Endothelial cell of umbilical vein (primary cell): ENCODE data around the gene SLCO2B1. TPM values are rescaled to one million over a fixed set of nuclear protein-coding genes. Genes with fewer than 3 reads are reported as not detected.

Experiments
- BruUV-seq: library from RNA; stranded (reverse); fragments of 400-500 nt; replicated peaks from 2 replicates; lab custom pipeline; 2021; lab: Mats Ljungman, UMichigan
- CTCF ChIA-PET: fragments of 300-600, 350-600 bp; sonication (Branson Sonifier 250); formaldehyde crosslinking; loops from one replicate; lab custom pipeline; 2021; ENCODE audit warnings: antibody characterized with exemption, inconsistent platforms; lab: Charles Lee
- POLR2A ChIA-PET: fragments of 300-600, 350-600 bp; sonication (Branson Sonifier 250); formaldehyde crosslinking; loops from one replicate; lab custom pipeline; 2021; ENCODE audit warnings: antibody characterized with exemption, inconsistent platforms; lab: Charles Lee
- DNase-seq: peaks from one replicate; pipeline ENCODE4 v3.0.0-alpha.2; 2011; ENCODE audit warnings: low read depth, low spot score
- FAIRE-seq: peaks from 2 replicates; lab custom pipeline; 2011; peaks lifted over from hg19 to GRCh38; lab: Jason Lieb, UNC
- H2AFZ ChIP-seq: 2 replicates; pipeline ENCODE4 v1.6.0; 2012; ENCODE audit warnings: low read depth, low read length, control low read depth, inconsistent platforms
- H3K27ac ChIP-seq: 2 replicates; pipeline ENCODE4 v1.5.1; 2011; ENCODE audit warnings: low read depth, mild to moderate bottlenecking, control low read depth, low read length, moderate library complexity; ENCODE audit not compliant: insufficient read depth
- H3K27me3 ChIP-seq, 2 experiments: 2 replicates each; pipeline versions ENCODE4 v1.6.0 to v1.6.1; 2011; ENCODE audit warnings: low read length in 2 of 2, mixed read lengths in 1 of 2; ENCODE audit not compliant: control insufficient read depth in 2 of 2, insufficient read depth in 2 of 2
- H3K36me3 ChIP-seq, 2 experiments: 2 replicates in 1 of 2; 3 replicates in 1 of 2; pipeline ENCODE4 v1.5.1; 2011; ENCODE audit warnings: low read length in 2 of 2, mild to moderate bottlenecking in 1 of 2, moderate library complexity in 1 of 2; ENCODE audit not compliant: control insufficient read depth in 2 of 2, insufficient read depth in 2 of 2; ENCODE audit errors: extremely low read depth in 1 of 2
- H3K4me1 ChIP-seq: 3 replicates; pipeline ENCODE4 v1.5.1; 2011; ENCODE audit warnings: mild to moderate bottlenecking, low read length; ENCODE audit not compliant: control insufficient read depth, insufficient read depth; ENCODE audit errors: extremely low read depth
- H3K4me2 ChIP-seq: 2 replicates; pipeline ENCODE4 v1.6.1; 2011; ENCODE audit warnings: low read length, control low read depth, mixed read lengths; ENCODE audit not compliant: insufficient read depth
- H3K4me3 ChIP-seq, 3 experiments: fragments of 200-600 bp in 1 of 3; sonication (generic), shearing (Covaris generic) in 1 of 3; replicated peaks in 1 of 3; 2 replicates each; pipeline ENCODE4 v1.5.1; 2011 to 2016; ENCODE audit warnings: control low read depth in 3 of 3, low read length in 3 of 3, mild to moderate bottlenecking in 2 of 3, inconsistent platforms in 1 of 3, low read depth in 1 of 3, moderate library complexity in 1 of 3; ENCODE audit not compliant: insufficient read depth in 1 of 3
- H3K79me2 ChIP-seq: 2 replicates; pipeline ENCODE4 v1.6.0; 2012; ENCODE audit warnings: low read length, inconsistent platforms; ENCODE audit not compliant: control insufficient read depth, insufficient read depth
- H3K9ac ChIP-seq: replicated peaks from 2 replicates; pipeline ENCODE3; 2011; ENCODE audit warnings: low read length, control low read depth; ENCODE audit not compliant: insufficient read depth; ENCODE audit errors: extremely low read depth
- H3K9me1 ChIP-seq: replicated peaks from 3 replicates; pipeline ENCODE4 v1.6.0; 2011; ENCODE audit warnings: mild to moderate bottlenecking, low read length; ENCODE audit not compliant: control insufficient read depth, insufficient read depth; ENCODE audit errors: extremely low read depth
- H3K9me3 ChIP-seq: replicated peaks from 2 replicates; pipeline ENCODE4 v1.5.1; 2012; ENCODE audit warnings: low read length, inconsistent platforms; ENCODE audit not compliant: control insufficient read depth, insufficient read depth
- H4K20me1 ChIP-seq: replicated peaks from 2 replicates; pipeline ENCODE3; 2011; ENCODE audit warnings: mild to moderate bottlenecking, low read length; ENCODE audit not compliant: control insufficient read depth, insufficient read depth; ENCODE audit errors: extremely low read depth
- EZH2 ChIP-seq: IDR thresholded peaks from 2 replicates; pipeline ENCODE4 v1.6.1; 2012; ENCODE audit warnings: borderline replicate concordance, low read depth, mild to moderate bottlenecking, moderate library complexity, low read length, inconsistent platforms; ENCODE audit not compliant: severe bottlenecking
- FOS ChIP-seq: IDR thresholded peaks from 2 replicates; pipeline ENCODE4 v1.6.1; 2011; ENCODE audit warnings: mild to moderate bottlenecking, low read length, moderate library complexity, borderline replicate concordance; ENCODE audit not compliant: insufficient read depth
- GATA2 ChIP-seq: IDR thresholded peaks from 2 replicates; pipeline ENCODE4 v1.7.0; 2011; ENCODE audit warnings: low read depth, mild to moderate bottlenecking, moderate library complexity, mixed read lengths, low read length; ENCODE audit not compliant: insufficient read length, insufficient read depth
- JUN ChIP-seq: IDR thresholded peaks from 2 replicates; pipeline ENCODE4 v1.6.1; 2011; ENCODE audit warnings: borderline replicate concordance, low read depth; ENCODE audit not compliant: insufficient read length, insufficient read depth
- MAX ChIP-seq: IDR thresholded peaks from 2 replicates; pipeline ENCODE4 v1.6.1; 2011; ENCODE audit not compliant: insufficient read depth, insufficient read length
- MYC ChIP-seq: IDR thresholded peaks from one replicate; pipeline ENCODE4 v1.6.1; 2011; ENCODE audit warnings: mild to moderate bottlenecking, low read depth, low read length
- POLR2A ChIP-seq: IDR thresholded peaks from 2 replicates; pipeline ENCODE4 v1.6.1; 2012; ENCODE audit warnings: low read depth, mild to moderate bottlenecking, control low read depth, low read length
- POLR2AphosphoS5 ChIP-seq: IDR thresholded peaks from 2 replicates; pipeline ENCODE4 v1.6.1; 2012; ENCODE audit warnings: low read depth, mild to moderate bottlenecking, control low read depth, low read length, moderate library complexity; ENCODE audit not compliant: insufficient read depth
- dilution Hi-C: fragments of 300-500 bp; cut with MboI; formaldehyde crosslinking; loops from one replicate; pipeline ENCODE4 v1.15.0; 2019; ENCODE audit warnings: low sequenced_read_pairs; ENCODE audit not compliant: extremely low pct_ligation_motif_present
- intact Hi-C: fragments of 100-400 bp; cut with micrococcal nuclease; formaldehyde crosslinking; loops from one replicate; pipeline ENCODE4 v1.10.0; 2022
- polyA plus RNA-seq, 4 experiments: library from polyadenylated mRNA; depleted of rRNA in 3 of 4; stranded (reverse) in 3 of 4; unstranded in 1 of 4; fragments of >200 nt; gene quantifications; 2 replicates each; pipeline versions ENCODE4 v1.2.1 to v1.2.3, GENCODE V29; 2011 to 2012; ENCODE audit warnings: missing spikeins in 1 of 4
- total RNA-seq: library from RNA; stranded (reverse); gene quantifications from 2 replicates; pipeline ENCODE4 v1.2.3, GENCODE V29; 2021
- TF ChIP-seq, protein P1 (sequence below), 2 donors: IDR thresholded peaks; 1 replicate in 1 of 2; 2 replicates in 1 of 2; pipeline ENCODE4 v1.5.1; 2011; ENCODE audit warnings: low read length in 2 of 2, mild to moderate bottlenecking in 2 of 2, moderate library complexity in 2 of 2, control low read depth in 1 of 2, inconsistent platforms in 1 of 2, low read depth in 1 of 2; ENCODE audit not compliant: insufficient read depth in 1 of 2; ENCODE audit errors: extremely low read depth in 1 of 2

SLCO2B1 gene
- total and polyA plus RNA-seq, 2 donors (not counting 3 experiments of a cell fraction or from before 2014, with no cell fraction given): 0.04 TPM; not detected in 1

GRCh38 chr11:75132080-75132479 lies 18.8 kb upstream of the SLCO2B1 start:
- no peaks in the 10 kb centered on the region for H3K4me1 ChIP-seq
- H3K9me1 ChIP-seq: no peaks in the 10 kb centered on the region
- no peak for FAIRE-seq
- no peaks in the 10 kb centered on the region for H3K36me3 ChIP-seq
- no TSS peak for BruUV-seq
- H3K79me2 ChIP-seq: no peaks in the 10 kb centered on the region
- TF ChIP-seq GATA2 (no peak), POLR2A (no peak), FOS (no peak), MYC (no peak), EZH2 (no peak), MAX (no peak), JUN (no peak), POLR2AphosphoS5 (no peak)
- TF ChIP-seq, protein P1, sequence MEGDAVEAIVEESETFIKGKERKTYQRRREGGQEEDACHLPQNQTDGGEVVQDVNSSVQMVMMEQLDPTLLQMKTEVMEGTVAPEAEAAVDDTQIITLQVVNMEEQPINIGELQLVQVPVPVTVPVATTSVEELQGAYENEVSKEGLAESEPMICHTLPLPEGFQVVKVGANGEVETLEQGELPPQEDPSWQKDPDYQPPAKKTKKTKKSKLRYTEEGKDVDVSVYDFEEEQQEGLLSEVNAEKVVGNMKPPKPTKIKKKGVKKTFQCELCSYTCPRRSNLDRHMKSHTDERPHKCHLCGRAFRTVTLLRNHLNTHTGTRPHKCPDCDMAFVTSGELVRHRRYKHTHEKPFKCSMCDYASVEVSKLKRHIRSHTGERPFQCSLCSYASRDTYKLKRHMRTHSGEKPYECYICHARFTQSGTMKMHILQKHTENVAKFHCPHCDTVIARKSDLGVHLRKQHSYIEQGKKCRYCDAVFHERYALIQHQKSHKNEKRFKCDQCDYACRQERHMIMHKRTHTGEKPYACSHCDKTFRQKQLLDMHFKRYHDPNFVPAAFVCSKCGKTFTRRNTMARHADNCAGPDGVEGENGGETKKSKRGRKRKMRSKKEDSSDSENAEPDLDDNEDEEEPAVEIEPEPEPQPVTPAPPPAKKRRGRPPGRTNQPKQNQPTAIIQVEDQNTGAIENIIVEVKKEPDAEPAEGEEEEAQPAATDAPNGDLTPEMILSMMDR (IDR thresholded peaks at IDR 0.05; ENCODE audit: extremely low read depth in 1 of 2, insufficient read depth in 1 of 2, low read depth in 1 of 2, low read length in 2 of 2): no peak
- H3K4me3 ChIP-seq: no peak overlapping the region
- no peak overlapping the region for H3K4me2 ChIP-seq
- ChIA-PET POLR2A (no interaction called here), CTCF (interaction anchor here (0.7 to 2.8 kb wide), 2 partner anchors 10 to 208 kb away, joined by 3 to 17 read pairs; no protein-coding TSS in a partner anchor)
- no peak for DNase-seq
- no peaks in the 10 kb centered on the region for H3K9me3 ChIP-seq
- intact Hi-C loops (no loop called here), dilution Hi-C loops (no loop called here)
- H3K27ac ChIP-seq: no peak overlapping the region
- H3K9ac ChIP-seq: no peak overlapping the region
- peaks cover 9 to 15% of the 10 kb centered on the region in 2 experiments for H3K27me3 ChIP-seq
- H2AFZ ChIP-seq: no peak overlapping the region
- H4K20me1 ChIP-seq: no peaks in the 10 kb centered on the region
